ENCODE results near the gene SDF4. TPM values are rescaled to one million over a fixed set of nuclear protein-coding genes. Genes with fewer than 3 reads are reported as not detected.

SDF4 gene
- total RNA-seq, 2 donors from 2014 or later, result 120 to 128 TPM

DNA sequence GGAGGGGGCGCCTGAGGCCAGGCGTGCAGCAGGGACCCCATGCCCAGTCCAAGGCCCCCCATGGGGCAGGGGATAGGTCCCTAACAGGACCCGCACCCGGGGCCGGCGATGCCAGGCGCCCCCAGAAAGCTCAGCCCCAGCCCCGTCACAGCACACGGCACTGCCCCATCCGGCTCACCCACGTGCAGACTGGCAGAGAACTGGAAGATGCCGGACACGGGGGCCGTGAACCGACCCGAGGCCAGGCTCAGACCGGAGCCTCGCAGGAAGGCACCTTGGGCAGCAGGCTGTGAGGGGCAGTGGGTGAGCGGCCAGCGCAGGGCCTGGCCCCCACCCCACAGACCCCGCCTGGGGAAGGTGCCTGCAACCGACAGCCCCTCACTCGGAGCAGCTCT is 11.5 kb upstream of the SDF4 start:
- Histone ChIP-seq H3K36me3 (no peaks in the 10 kb centered on the region), H3K27ac (no peak overlapping the region), H3K4me3 (no peak overlapping the region), H3K9me3 (no peaks in the 10 kb centered on the region), H3K27me3 (peaks cover 8 to 11% of the 10 kb centered on the region in 2 donors), H3K4me1 (peaks cover 0 to 14% of the 10 kb centered on the region in 2 donors)
- no peak for DNase-seq (ENCODE audit: low spot score)
- TF ChIP-seq, protein P1, sequence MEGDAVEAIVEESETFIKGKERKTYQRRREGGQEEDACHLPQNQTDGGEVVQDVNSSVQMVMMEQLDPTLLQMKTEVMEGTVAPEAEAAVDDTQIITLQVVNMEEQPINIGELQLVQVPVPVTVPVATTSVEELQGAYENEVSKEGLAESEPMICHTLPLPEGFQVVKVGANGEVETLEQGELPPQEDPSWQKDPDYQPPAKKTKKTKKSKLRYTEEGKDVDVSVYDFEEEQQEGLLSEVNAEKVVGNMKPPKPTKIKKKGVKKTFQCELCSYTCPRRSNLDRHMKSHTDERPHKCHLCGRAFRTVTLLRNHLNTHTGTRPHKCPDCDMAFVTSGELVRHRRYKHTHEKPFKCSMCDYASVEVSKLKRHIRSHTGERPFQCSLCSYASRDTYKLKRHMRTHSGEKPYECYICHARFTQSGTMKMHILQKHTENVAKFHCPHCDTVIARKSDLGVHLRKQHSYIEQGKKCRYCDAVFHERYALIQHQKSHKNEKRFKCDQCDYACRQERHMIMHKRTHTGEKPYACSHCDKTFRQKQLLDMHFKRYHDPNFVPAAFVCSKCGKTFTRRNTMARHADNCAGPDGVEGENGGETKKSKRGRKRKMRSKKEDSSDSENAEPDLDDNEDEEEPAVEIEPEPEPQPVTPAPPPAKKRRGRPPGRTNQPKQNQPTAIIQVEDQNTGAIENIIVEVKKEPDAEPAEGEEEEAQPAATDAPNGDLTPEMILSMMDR (IDR thresholded peaks at IDR 0.05), result no peak

GRCh38 chr1:1242461-1243265 is 10.9 kb upstream of the SDF4 start:
- no peak for DNase-seq (ENCODE audit: low spot score)
- Histone ChIP-seq H3K4me3 (no peak overlapping the region), H3K36me3 (no peaks in the 10 kb centered on the region), H3K9me3 (no peaks in the 10 kb centered on the region), H3K4me1 (peaks cover 0 to 14% of the 10 kb centered on the region in 2 donors), H3K27me3 (peaks cover 8 to 11% of the 10 kb centered on the region in 2 donors), H3K27ac (no peak overlapping the region)
- TF ChIP-seq, protein P1 (IDR thresholded peaks at IDR 0.05), result no peak

DNA sequence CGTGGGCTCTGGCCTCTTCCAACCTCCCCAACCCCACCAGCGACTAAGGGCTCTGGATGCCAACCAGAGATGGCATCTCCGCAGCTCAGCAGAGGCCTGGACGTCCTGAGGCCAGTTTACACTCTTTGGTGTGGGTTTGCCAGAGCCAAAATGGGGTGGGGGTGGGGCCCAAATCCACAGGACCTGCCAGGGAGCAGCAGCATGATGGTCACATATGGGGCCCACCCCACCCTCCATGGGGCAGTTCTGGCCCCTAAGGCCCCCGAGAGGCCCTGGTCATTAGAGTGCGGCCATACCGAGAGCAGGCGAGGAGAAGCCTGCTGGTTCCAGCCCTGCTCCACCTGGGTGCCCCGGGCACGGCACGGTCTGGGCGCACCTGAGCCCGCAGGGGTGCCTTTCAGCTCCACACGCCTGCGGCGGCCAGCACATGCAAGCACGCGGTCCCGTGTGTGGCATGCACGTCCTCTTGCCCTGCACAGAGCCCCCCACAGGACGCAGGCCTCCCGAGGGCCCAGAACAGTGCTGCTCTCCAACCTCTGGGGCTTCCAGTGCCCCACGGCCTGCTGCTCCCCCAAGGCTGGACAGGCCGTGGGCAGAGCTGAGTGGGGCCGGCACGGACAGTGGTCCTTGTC is 9.9 kb upstream of the SDF4 start:
- no peak overlapping the region for H3K27ac ChIP-seq
- TF ChIP-seq, protein P1 (IDR thresholded peaks at IDR 0.05), result no peak
- H3K4me3 ChIP-seq, result no peak overlapping the region
- H3K4me1 ChIP-seq, result peaks cover 0 to 16% of the 10 kb centered on the region in 2 donors
- H3K27me3 ChIP-seq, result peaks cover 8 to 11% of the 10 kb centered on the region in 2 donors
- no peaks in the 10 kb centered on the region for H3K9me3 ChIP-seq
- no peak for DNase-seq (ENCODE audit: low spot score)
- no peaks in the 10 kb centered on the region for H3K36me3 ChIP-seq

- Histone ChIP-seq H3K27ac (no peak overlapping the region), H3K9me3 (no peaks in the 10 kb centered on the region), H3K36me3 (no peaks in the 10 kb centered on the region), H3K4me1 (peaks cover 0 to 9% of the 10 kb centered on the region in 2 donors), H3K27me3 (peaks cover 4 to 11% of the 10 kb centered on the region in 2 donors), H3K4me3 (no peak overlapping the region)
- TF ChIP-seq, protein P1 (IDR thresholded peaks at IDR 0.05), result no peak
- no peak for DNase-seq (ENCODE audit: low spot score)
Observed at GRCh38 chr1:1240822-1241587, 9.2 kb upstream of the SDF4 start.

DNA sequence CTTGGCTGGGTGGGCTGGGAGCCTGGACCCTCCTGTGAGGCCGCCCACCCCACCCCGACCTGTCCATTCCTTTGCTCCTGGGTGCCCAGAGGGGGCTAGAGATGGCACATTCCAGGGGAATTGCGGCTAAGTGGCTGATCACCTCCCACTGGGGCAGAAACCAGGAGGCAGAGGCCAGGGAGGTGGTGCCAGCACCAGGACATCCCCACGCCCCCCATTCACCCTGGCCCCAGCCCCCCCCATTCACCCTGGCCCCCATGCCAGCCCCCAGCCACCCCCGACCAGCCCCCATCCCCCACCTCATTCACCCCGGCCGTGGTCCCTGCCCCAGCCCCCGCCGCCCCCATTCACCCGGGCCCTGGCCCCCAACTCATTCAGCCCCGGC is 8.5 kb upstream of the SDF4 start:
- no peaks in the 10 kb centered on the region for H3K36me3 ChIP-seq
- H3K4me3 ChIP-seq, result no peak overlapping the region
- H3K27ac ChIP-seq, result no peak overlapping the region
- H3K27me3 ChIP-seq, result peaks cover 0 to 8% of the 10 kb centered on the region in 2 donors
- no peak for DNase-seq (ENCODE audit: low spot score)
- peaks cover 0 to 7% of the 10 kb centered on the region in 2 donors for H3K4me1 ChIP-seq
- no peaks in the 10 kb centered on the region for H3K9me3 ChIP-seq
- TF ChIP-seq, protein P1 (IDR thresholded peaks at IDR 0.05), result no peak
